Natural killer cell (primary cell): ENCODE data around the gene FGF12. TPM values are rescaled to one million over a fixed set of nuclear protein-coding genes. Genes with fewer than 3 reads are reported as not detected.

Experiments used
- ATAC-seq, 3 donors: fragments of 150-1000 bp in 2 of 3; fragments of 200-7000 bp in 1 of 3; cut with Tn5 transposase; 1 replicate in 1 of 3; 2 replicates in 2 of 3; pipeline ENCODE4 v1.10.0; 2021; ENCODE audit warnings: mild to moderate bottlenecking in 2 of 3, moderate library complexity in 2 of 3
- DNase-seq, 2 donors: peaks; one replicate each; pipeline versions ENCODE4 v3.0.0 to v3.0.0-alpha.2; 2013 to 2021; ENCODE audit warnings: mixed read lengths in 1 of 2
- H3K27ac ChIP-seq: one replicate; pipeline ENCODE4 v1.5.1; 2013; ENCODE audit warnings: mild to moderate bottlenecking, low read length
- H3K27me3 ChIP-seq: one replicate; pipeline ENCODE4 v1.6.1; 2013; ENCODE audit warnings: low read length; ENCODE audit not compliant: control insufficient read depth, insufficient read depth
- H3K36me3 ChIP-seq: one replicate; pipeline ENCODE4 v1.6.1; 2013; ENCODE audit warnings: low read length; ENCODE audit not compliant: control insufficient read depth, insufficient read depth
- H3K4me1 ChIP-seq: one replicate; pipeline ENCODE4 v1.6.1; 2013; ENCODE audit warnings: low read length; ENCODE audit not compliant: control insufficient read depth, insufficient read depth
- H3K4me3 ChIP-seq: one replicate; pipeline ENCODE4 v1.5.1; 2013; ENCODE audit warnings: low read length
- H3K9me3 ChIP-seq: one replicate; pipeline ENCODE4 v1.6.1; 2013; ENCODE audit warnings: low read length; ENCODE audit not compliant: control insufficient read depth, insufficient read depth
- H3K27ac Mint-ChIP-seq, 2 donors: one replicate each; pipeline ENCODE4 v1.8.0; 2022; ENCODE audit warnings: mild to moderate bottlenecking in 2 of 2, mixed read lengths in 2 of 2, moderate library complexity in 1 of 2
- H3K27me3 Mint-ChIP-seq, 2 donors: one replicate each; pipeline ENCODE4 v1.8.0; 2022; ENCODE audit warnings: low read depth in 2 of 2, mixed read lengths in 2 of 2
- H3K36me3 Mint-ChIP-seq: one replicate; pipeline ENCODE4 v1.8.0; 2022; ENCODE audit warnings: mixed read lengths
- H3K4me1 Mint-ChIP-seq, 2 donors: one replicate each; pipeline ENCODE4 v1.8.0; 2022; ENCODE audit warnings: mixed read lengths in 2 of 2
- H3K4me3 Mint-ChIP-seq: one replicate; pipeline ENCODE4 v1.8.0; 2022; ENCODE audit warnings: mild to moderate bottlenecking, moderate library complexity, mixed read lengths
- H3K9me3 Mint-ChIP-seq, 2 donors: one replicate each; pipeline ENCODE4 v1.8.0; 2022; ENCODE audit warnings: mixed read lengths in 2 of 2
- CTCF ChIP-seq: fragments of 200-600 bp; IDR thresholded peaks from one replicate; pipeline ENCODE4 v1.8.0; 2022; ENCODE audit warnings: antibody characterized with exemption
- WGBS: methylation state at CpG from one replicate; pipeline ENCODE4 v1.1.7; 2013; ENCODE audit warnings: missing lambda C conversion rate; ENCODE audit not compliant: insufficient coverage; 5-methylcytosine and 5-hydroxymethylcytosine counted together
- intact Hi-C: fragments of 100-400 bp; cut with micrococcal nuclease; formaldehyde crosslinking; loops from one replicate; pipeline ENCODE4 v1.14.2; 2022
- total RNA-seq, 4 donors: library from RNA; stranded (reverse); fragments of 120-200 nt in 1 of 4; gene quantifications; one replicate each; pipeline versions ENCODE4 v1.2.3 to v1.2.4, GENCODE V29; 2013 to 2022

FGF12 gene
- total RNA-seq, 3 donors from 2014 or later (not counting 1 experiment from before 2014, with no cell fraction given), result not detected

- DNase-seq (no peak), ATAC-seq (no peak)
- 84% methylated on average over 2 of the region's 2 CpGs for WGBS
- Mint-ChIP-seq H3K27ac (no peak overlapping the region), H3K27me3 (no peaks in the 10 kb centered on the region), H3K4me3 (no peak overlapping the region), H3K36me3 (no peaks in the 10 kb centered on the region), H3K9me3 (peaks cover 9 to 14% of the 10 kb centered on the region in 2 donors), H3K4me1 (no peaks in the 10 kb centered on the region)
- Histone ChIP-seq H3K4me1 (no peaks in the 10 kb centered on the region), H3K27ac (no peak overlapping the region), H3K9me3 (no peaks in the 10 kb centered on the region), H3K27me3 (no peaks in the 10 kb centered on the region), H3K36me3 (no peaks in the 10 kb centered on the region), H3K4me3 (no peak overlapping the region)
- no peak for TF ChIP-seq CTCF
- intact Hi-C loops, result no loop called here
These were observed 515.0 kb downstream of the FGF12 start for GRCh38 chr3:192212335-192212734.

GRCh38 chr3:192207651-192208050 lies 519.7 kb downstream of the FGF12 start:
- no peaks in the 10 kb centered on the region for H3K36me3 ChIP-seq
- no peaks in the 10 kb centered on the region for H3K36me3 Mint-ChIP-seq
- no peaks in the 10 kb centered on the region for H3K27me3 Mint-ChIP-seq
- WGBS, result 83% methylated on average over 2 of the region's 2 CpGs
- no peak overlapping the region for H3K27ac Mint-ChIP-seq
- no peaks in the 10 kb centered on the region for H3K27me3 ChIP-seq
- intact Hi-C loops, result no loop called here
- no peaks in the 10 kb centered on the region for H3K4me1 ChIP-seq
- no peak overlapping the region for H3K4me3 Mint-ChIP-seq
- H3K27ac ChIP-seq, result no peak overlapping the region
- peaks cover 6 to 16% of the 10 kb centered on the region in 2 donors for H3K9me3 Mint-ChIP-seq
- no peak for TF ChIP-seq CTCF
- H3K9me3 ChIP-seq, result no peaks in the 10 kb centered on the region
- ATAC-seq, result no peak
- no peak overlapping the region for H3K4me3 ChIP-seq
- no peak for DNase-seq
- no peaks in the 10 kb centered on the region for H3K4me1 Mint-ChIP-seq

- no peaks in the 10 kb centered on the region for H3K36me3 Mint-ChIP-seq
These were observed 520.1 kb downstream of the FGF12 start for GRCh38 chr3:192207239-192207638.

More at GRCh38 chr3:192207239-192207638, 520.1 kb downstream of the FGF12 start:
- Histone ChIP-seq H3K36me3 (no peaks in the 10 kb centered on the region), H3K27ac (no peak overlapping the region), H3K27me3 (no peaks in the 10 kb centered on the region), H3K4me1 (no peaks in the 10 kb centered on the region), H3K9me3 (no peaks in the 10 kb centered on the region), H3K4me3 (no peak overlapping the region)
- TF ChIP-seq CTCF, result no peak
- DNase-seq (no peak), ATAC-seq (no peak)
- intact Hi-C loops, result no loop called here
- Mint-ChIP-seq H3K27ac (no peak overlapping the region), H3K9me3 (peaks cover 6 to 16% of the 10 kb centered on the region in 2 donors), H3K27me3 (no peaks in the 10 kb centered on the region), H3K4me3 (no peak overlapping the region), H3K4me1 (no peaks in the 10 kb centered on the region)
- WGBS, result 97% methylated on average over 3 of the region's 3 CpGs
